ENCODE data around the gene ZNF331.
"Not testable (repeated sequence)": the region's sequence is repeated elsewhere in the genome, so short reads cannot be mapped to it uniquely, and the experiment has no call there.

The ZNF331 gene

GRCh38 chr19:53511357-53511756 lies 26.6 kb upstream of the ZNF331 start:
- Histone ChIP-seq H3K36me3 (ENCODE audit: insufficient read depth, low read length) (no peaks in the 10 kb centered on the region), H3K27me3 (ENCODE audit: insufficient read depth, low read length) (no peaks in the 10 kb centered on the region), H3K4me3 (ENCODE audit: low read depth, low read length, poor library complexity, severe bottlenecking) (no peak overlapping the region), H3K4me2 (ENCODE audit: low read length) (no peak overlapping the region), H3K9ac (ENCODE audit: low read length) (no peak overlapping the region), H4K20me1 (ENCODE audit: insufficient read depth, low read length) (no peaks in the 10 kb centered on the region), H3K27ac (ENCODE audit: low read depth, low read length, poor library complexity, severe bottlenecking) (no peak overlapping the region), H3K9me2 (ENCODE audit: low read depth, low read length) (no peaks in the 10 kb centered on the region), H2AFZ (ENCODE audit: low read length) (no peak overlapping the region), H3K4me1 (ENCODE audit: insufficient read depth, low read length, severe bottlenecking) (no peaks in the 10 kb centered on the region), H3K9me3 (ENCODE audit: low read length) (no peaks in the 10 kb centered on the region), H3K79me2 (ENCODE audit: insufficient read depth, low read length) (no peaks in the 10 kb centered on the region), H3F3A (ENCODE audit: insufficient read depth, low read length) (no peaks in the 10 kb centered on the region)
- TF ChIP-seq EZH2 (IDR thresholded peaks at IDR 0.05; ENCODE audit: borderline replicate concordance, low read length), result no peak
- TF ChIP-seq, protein P1, sequence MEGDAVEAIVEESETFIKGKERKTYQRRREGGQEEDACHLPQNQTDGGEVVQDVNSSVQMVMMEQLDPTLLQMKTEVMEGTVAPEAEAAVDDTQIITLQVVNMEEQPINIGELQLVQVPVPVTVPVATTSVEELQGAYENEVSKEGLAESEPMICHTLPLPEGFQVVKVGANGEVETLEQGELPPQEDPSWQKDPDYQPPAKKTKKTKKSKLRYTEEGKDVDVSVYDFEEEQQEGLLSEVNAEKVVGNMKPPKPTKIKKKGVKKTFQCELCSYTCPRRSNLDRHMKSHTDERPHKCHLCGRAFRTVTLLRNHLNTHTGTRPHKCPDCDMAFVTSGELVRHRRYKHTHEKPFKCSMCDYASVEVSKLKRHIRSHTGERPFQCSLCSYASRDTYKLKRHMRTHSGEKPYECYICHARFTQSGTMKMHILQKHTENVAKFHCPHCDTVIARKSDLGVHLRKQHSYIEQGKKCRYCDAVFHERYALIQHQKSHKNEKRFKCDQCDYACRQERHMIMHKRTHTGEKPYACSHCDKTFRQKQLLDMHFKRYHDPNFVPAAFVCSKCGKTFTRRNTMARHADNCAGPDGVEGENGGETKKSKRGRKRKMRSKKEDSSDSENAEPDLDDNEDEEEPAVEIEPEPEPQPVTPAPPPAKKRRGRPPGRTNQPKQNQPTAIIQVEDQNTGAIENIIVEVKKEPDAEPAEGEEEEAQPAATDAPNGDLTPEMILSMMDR (IDR thresholded peaks at IDR 0.05; ENCODE audit: low read length), result no peak

DNA sequence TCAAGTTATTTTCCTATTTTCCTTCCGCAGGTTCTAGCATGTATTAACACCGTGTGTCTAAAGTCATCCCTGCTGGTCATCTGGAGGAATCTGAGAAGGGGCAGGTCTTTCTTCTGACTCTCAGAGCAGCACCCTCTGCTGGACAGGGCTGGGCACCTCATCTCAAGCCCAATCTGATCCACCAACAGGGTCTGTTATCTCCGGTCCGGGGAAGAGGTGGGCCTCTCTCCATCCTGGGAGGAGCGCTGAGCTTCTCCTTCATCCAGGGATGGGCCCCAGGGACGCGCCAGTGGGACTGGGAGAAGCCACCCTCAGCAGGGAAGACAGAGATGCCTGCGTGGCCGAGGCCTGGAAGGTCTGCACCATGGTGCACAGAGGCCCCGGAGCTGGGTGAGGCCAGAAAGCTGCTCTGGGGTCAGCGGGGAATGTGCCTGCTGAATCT lies 26.0 kb upstream of the ZNF331 start:
- TF ChIP-seq, protein P1 (IDR thresholded peaks at IDR 0.05; ENCODE audit: low read length), result peak; percentile 64
- TF ChIP-seq EZH2 (IDR thresholded peaks at IDR 0.05; ENCODE audit: borderline replicate concordance, low read length), result no peak
- Histone ChIP-seq H4K20me1 (ENCODE audit: insufficient read depth, low read length) (no peaks in the 10 kb centered on the region), H3K36me3 (ENCODE audit: insufficient read depth, low read length) (no peaks in the 10 kb centered on the region), H3F3A (ENCODE audit: insufficient read depth, low read length) (no peaks in the 10 kb centered on the region), H3K9ac (ENCODE audit: low read length) (no peak overlapping the region), H2AFZ (ENCODE audit: low read length) (no peak overlapping the region), H3K27ac (ENCODE audit: low read depth, low read length, poor library complexity, severe bottlenecking) (no peak overlapping the region), H3K9me2 (ENCODE audit: low read depth, low read length) (no peaks in the 10 kb centered on the region), H3K4me1 (ENCODE audit: insufficient read depth, low read length, severe bottlenecking) (no peaks in the 10 kb centered on the region), H3K79me2 (ENCODE audit: insufficient read depth, low read length) (no peaks in the 10 kb centered on the region), H3K9me3 (ENCODE audit: low read length) (no peaks in the 10 kb centered on the region), H3K27me3 (ENCODE audit: insufficient read depth, low read length) (no peaks in the 10 kb centered on the region), H3K4me3 (ENCODE audit: low read depth, low read length, poor library complexity, severe bottlenecking) (no peak overlapping the region), H3K4me2 (ENCODE audit: low read length) (no peak overlapping the region)

- not testable (repeated sequence) for H3K4me2 ChIP-seq (ENCODE audit: low read length); H3K36me3 ChIP-seq (ENCODE audit: insufficient read depth, low read length)
Observed at GRCh38 chr19:53515047-53515446, 22.9 kb upstream of the ZNF331 start.

DNA sequence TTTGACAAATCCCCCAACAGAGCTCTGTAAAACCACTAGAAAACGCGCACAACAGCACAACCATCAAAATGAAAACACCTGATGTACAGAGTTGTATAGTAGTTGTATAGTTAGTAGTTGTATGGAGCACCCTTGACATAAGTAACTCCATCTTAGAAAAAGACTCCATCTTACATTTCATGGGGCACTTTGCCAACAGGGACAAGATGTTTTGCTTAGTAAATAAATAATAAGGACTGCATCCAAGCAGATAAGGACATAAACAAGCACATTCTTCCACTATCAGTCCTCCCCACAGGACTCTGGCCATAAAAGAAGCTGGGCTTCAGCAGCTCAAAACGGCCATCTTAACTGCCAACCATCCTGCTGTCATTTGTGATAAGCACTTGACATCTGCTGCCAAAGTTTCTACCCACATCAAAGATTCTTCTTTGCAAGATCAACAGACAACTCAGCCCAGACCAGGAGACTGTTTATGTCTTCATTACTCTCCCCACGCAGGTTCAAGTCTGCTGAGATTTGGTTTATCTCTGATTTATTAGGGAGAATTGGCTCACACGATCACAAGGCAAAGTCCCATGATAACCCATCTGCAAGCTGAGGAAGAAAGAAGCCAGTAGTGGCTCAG lies 20.7 kb upstream of the ZNF331 start:
- no peak overlapping the region for H3K4me2 ChIP-seq (ENCODE audit: low read length)
- H3K9me2 ChIP-seq (ENCODE audit: low read depth, low read length), result no peaks in the 10 kb centered on the region
- H3K9me3 ChIP-seq (ENCODE audit: low read length), result no peaks in the 10 kb centered on the region
- no peak overlapping the region for H3K9ac ChIP-seq (ENCODE audit: low read length)
- H4K20me1 ChIP-seq (ENCODE audit: insufficient read depth, low read length), result no peaks in the 10 kb centered on the region
- no peaks in the 10 kb centered on the region for H3F3A ChIP-seq (ENCODE audit: insufficient read depth, low read length)
- TF ChIP-seq EZH2 (IDR thresholded peaks at IDR 0.05; ENCODE audit: borderline replicate concordance, low read length), result no peak
- TF ChIP-seq, protein P1 (IDR thresholded peaks at IDR 0.05; ENCODE audit: low read length), result no peak
- H3K36me3 ChIP-seq (ENCODE audit: insufficient read depth, low read length), result no peaks in the 10 kb centered on the region; the same call in 1 of the 2 replicates
- H3K27me3 ChIP-seq (ENCODE audit: insufficient read depth, low read length), result no peaks in the 10 kb centered on the region
- H2AFZ ChIP-seq (ENCODE audit: low read length), result no peak overlapping the region
- H3K4me1 ChIP-seq (ENCODE audit: insufficient read depth, low read length, severe bottlenecking), result peaks cover 4% of the 10 kb centered on the region
- H3K4me3 ChIP-seq (ENCODE audit: low read depth, low read length, poor library complexity, severe bottlenecking), result no peak overlapping the region
- H3K27ac ChIP-seq (ENCODE audit: low read depth, low read length, poor library complexity, severe bottlenecking), result no peak overlapping the region
- no peaks in the 10 kb centered on the region for H3K79me2 ChIP-seq (ENCODE audit: insufficient read depth, low read length)

More at GRCh38 chr19:53515047-53515446, 22.9 kb upstream of the ZNF331 start:
- not testable (repeated sequence) for H3K9ac ChIP-seq (ENCODE audit: low read length); H2AFZ ChIP-seq (ENCODE audit: low read length); H3F3A ChIP-seq (ENCODE audit: insufficient read depth, low read length); H3K27ac ChIP-seq (ENCODE audit: low read depth, low read length, poor library complexity, severe bottlenecking); H3K27me3 ChIP-seq (ENCODE audit: insufficient read depth, low read length); H3K79me2 ChIP-seq (ENCODE audit: insufficient read depth, low read length); H3K9me2 ChIP-seq (ENCODE audit: low read depth, low read length); H3K4me1 ChIP-seq (ENCODE audit: insufficient read depth, low read length, severe bottlenecking); H3K4me3 ChIP-seq (ENCODE audit: low read depth, low read length, poor library complexity, severe bottlenecking); H3K9me3 ChIP-seq (ENCODE audit: low read length); H4K20me1 ChIP-seq (ENCODE audit: insufficient read depth, low read length)
